VCaP (cell line): ENCODE data around the gene TMEM132C.

ENCODE experiments used
- H3K27ac ChIP-seq: fragments of 450-650 bp; 2 replicates; pipeline ENCODE4 v1.5.1; 2017
- TF ChIP-seq, protein P1 (sequence below): fragments of 450-650 bp; conservative IDR thresholded peaks from 2 replicates; pipeline ENCODE4 v1.5.1; 2017; ENCODE audit warnings: mild to moderate bottlenecking, moderate library complexity

The TMEM132C gene

DNA sequence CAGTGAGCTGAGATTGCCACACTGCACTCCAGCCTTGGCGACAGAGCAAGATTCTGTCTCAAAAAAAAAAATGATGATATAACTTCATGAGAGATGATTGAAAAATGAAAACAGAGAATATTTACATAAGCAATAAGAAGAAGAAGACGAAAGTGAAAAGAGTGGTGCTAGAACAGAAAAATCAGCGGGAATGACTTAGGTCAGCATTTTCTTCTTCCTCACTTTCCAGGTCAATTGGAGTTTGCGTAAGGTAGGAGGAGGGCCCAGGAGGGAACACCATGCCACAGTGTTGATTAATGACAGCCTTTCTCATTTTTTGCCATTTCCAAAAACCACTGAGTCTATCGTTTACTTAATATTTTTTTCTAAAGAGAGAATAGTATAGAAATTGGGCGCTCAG lies 356.8 kb downstream of the TMEM132C start:
- TF ChIP-seq, protein P1, sequence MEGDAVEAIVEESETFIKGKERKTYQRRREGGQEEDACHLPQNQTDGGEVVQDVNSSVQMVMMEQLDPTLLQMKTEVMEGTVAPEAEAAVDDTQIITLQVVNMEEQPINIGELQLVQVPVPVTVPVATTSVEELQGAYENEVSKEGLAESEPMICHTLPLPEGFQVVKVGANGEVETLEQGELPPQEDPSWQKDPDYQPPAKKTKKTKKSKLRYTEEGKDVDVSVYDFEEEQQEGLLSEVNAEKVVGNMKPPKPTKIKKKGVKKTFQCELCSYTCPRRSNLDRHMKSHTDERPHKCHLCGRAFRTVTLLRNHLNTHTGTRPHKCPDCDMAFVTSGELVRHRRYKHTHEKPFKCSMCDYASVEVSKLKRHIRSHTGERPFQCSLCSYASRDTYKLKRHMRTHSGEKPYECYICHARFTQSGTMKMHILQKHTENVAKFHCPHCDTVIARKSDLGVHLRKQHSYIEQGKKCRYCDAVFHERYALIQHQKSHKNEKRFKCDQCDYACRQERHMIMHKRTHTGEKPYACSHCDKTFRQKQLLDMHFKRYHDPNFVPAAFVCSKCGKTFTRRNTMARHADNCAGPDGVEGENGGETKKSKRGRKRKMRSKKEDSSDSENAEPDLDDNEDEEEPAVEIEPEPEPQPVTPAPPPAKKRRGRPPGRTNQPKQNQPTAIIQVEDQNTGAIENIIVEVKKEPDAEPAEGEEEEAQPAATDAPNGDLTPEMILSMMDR: no peak

DNA sequence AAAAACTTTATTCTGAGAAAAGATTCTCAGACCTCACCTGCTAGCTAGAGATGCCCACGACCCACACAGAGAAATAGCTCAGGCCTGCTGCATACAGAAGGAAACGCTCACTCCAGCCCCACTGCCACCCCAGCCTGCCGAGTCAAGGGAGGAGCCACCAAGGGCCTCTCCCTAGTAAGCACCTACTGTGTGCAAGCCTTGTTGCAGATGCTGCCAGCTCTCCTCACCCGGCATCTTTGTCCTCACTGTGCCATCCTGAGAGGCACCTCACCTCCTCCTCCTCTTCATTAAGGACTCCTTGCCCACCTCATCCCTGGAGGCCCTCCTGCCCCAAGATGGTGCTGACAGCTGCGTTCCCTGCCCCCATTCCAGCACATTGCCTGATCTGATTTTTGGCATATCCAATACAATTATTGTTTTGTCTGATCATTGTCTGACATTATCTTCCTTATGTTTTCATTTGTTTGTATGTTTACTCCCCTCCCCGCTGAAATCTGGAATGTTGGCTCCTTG lies 359.9 kb downstream of the TMEM132C start:
- no peak overlapping the region for H3K27ac ChIP-seq
- TF ChIP-seq, protein P1: no peak

More for the DNA sequence above, 356.8 kb downstream of the TMEM132C start:
- H3K27ac ChIP-seq: no peak overlapping the region

DNA sequence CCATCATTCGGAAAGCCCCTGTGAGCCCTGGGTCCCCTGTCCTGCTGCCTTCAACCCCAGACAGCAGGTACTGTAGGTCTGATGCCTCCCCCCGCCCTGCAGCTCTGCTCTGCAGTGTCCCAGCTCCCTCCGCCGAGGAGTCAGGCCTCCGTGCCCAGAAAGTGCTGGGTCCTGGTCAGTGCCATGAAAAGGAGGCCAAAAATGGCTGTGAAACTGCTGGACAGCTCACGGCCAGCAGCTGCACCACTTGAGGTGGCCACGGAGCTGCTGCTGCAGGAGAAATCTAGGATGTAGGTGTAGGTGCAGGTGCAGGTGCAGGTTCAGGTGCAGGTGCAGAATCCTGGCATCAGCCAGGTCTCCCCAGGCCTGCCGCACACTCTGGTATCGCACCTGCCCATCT lies 360.7 kb downstream of the TMEM132C start:
- no peak overlapping the region for H3K27ac ChIP-seq
- TF ChIP-seq, protein P1: no peak

DNA sequence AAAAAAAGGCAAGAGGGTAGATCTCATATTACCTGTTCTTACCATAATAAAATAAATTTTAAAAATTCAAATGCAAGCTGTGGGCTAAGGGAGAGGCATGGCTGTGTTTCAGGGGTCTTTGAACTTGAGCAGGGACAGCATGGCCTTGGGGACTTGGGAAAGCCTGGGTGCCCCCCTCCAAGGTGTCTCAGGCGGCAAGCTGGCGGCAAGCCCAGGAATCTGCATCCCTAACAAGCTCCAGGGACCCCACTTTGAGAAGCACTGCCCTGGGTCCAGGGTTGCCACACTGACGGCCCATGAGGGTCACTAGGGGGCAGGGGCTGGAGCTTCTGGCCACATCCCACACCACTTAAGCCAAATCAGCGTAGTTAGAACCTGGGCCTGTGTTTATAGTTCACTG lies 363.0 kb downstream of the TMEM132C start:
- TF ChIP-seq, protein P1: no peak
- H3K27ac ChIP-seq: no peak overlapping the region

DNA sequence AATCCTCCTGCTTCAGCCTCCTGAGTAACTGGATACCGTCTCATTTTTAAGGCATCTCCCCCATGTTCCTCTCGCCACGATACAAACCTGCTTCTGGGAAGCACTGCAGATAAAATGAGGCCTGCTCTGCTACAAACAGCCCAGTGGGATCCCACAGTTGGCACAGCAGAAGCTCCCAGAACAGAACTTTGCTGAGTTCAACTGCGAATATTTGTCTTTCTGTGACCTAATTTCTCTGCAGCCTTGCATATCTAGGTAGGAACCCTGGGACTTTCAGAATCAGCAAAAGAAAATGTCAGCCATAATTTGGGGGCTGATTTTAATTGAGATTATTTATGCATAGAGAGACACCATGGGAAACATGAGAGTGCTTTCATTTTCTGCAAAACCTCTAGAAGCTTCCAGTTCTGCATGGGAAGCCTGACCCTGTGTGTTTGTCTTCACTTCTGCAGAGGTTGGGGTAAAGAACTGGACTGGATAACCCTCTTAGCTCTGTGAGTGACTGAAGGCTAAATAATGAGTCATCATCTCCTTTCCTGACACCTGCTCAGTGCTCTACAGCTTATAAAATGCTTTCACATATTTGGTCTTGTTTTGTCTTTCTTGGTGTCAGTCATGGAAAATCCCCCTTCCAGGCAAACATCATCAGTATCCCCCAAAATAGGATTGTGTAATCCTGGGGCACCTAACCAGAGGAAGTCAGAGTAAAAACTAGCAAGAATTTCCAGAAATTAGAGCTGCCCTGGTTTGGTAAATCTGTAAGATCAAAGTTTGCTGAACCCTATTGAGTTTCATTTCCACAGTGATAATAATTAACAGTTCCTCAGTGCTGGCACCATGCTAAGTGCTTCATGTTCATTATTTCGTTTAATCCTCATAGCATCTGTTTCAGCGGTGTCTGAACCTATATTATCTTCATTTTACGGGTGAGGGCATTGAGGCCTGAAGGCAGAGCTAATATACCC lies 371.0 kb downstream of the TMEM132C start:
- no peak overlapping the region for H3K27ac ChIP-seq
- TF ChIP-seq, protein P1: no peak

DNA sequence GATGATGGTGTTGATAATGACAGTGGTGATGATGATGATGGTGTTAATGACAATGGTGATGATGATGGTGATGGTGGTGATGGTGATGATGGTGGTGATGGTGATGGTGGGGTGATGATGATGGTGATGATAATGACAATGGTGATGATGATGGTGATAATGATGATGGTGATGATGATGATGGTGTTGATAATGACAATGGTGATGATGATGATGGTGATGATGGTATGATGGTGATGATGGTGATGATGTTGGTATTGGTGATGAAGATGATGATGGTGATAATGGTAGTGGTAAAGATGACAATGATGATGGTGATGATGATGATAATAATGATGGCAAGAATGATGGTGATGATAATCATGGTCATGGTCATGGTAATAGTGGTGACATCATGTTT lies 372.1 kb downstream of the TMEM132C start:
- TF ChIP-seq, protein P1: no peak
- no peak overlapping the region for H3K27ac ChIP-seq

DNA sequence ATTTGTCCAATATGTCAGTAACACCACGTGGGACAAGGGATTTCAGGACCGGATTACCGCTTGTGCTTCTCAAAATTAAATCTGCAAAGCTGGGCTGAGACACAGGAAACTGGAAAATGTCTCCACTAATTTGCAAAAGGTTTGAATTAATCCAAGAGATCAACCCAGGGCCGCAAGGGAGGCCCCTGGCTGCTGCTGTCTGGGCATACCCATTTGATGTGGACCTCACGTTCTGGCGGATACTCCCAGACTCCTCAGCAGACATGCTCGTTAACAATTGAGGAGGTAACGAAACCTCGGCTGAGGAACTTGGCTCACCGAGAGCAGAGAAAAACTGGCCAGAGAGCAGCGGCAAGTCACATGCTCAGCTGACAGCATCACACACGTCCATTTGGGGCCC lies 376.2 kb downstream of the TMEM132C start:
- H3K27ac ChIP-seq: no peak overlapping the region
- TF ChIP-seq, protein P1: no peak
